ENCODE measurements around the gene PNPLA5. TPM values are rescaled to one million over a fixed set of nuclear protein-coding genes. Genes with fewer than 3 reads are reported as not detected.

PNPLA5 gene
- total and polyA plus RNA-seq, 2 of the 8 experiments (the other 6 are each of a cell fraction or from before 2014, with no cell fraction given), result 3.9 to 6.8 TPM

DNA sequence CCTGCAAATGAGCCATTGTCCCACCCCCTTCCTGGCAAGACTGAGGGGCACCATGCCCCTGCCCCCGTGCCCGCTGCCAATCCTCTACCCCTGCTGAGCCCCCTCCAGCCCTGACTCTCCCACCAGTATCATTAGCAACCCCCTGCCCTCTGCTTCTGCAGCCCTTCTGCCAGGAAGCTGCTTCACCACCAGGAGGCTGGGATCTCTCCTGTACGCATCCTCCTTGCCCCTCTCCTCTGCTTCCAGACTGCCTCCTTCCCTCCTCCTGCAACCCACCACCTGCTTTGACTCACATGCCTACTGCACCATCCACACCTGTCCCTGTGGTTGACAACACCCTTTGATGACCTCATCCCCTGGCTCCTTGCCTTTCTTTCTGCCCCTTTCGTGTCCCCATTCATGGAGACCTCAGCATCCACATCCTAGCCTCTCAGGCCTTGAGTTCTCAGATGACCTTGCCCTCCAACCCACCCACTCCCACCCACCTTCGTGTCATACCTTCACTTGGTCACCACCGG lies 18.4 kb upstream of the PNPLA5 start:
- H3K4ac ChIP-seq (replicated peaks; ENCODE audit: insufficient read length, low read depth, low read length), result no peak overlapping the region
- H2BK12ac ChIP-seq (ENCODE audit: low read depth, low read length), result no peak overlapping the region
- no peak overlapping the region for H4K91ac ChIP-seq (replicated peaks; ENCODE audit: insufficient read length, low read length)
- H4K20me1 ChIP-seq (replicated peaks in 1 of 2; ENCODE audit: control insufficient read depth in 1 of 2, insufficient read depth in 2 of 2, low read length in 2 of 2), result peaks cover 0 to under 1% of the 10 kb centered on the region in 2 experiments
- no peak overlapping the region for H2AFZ ChIP-seq (ENCODE audit: low read length)
- H3K56ac ChIP-seq (replicated peaks; ENCODE audit: insufficient read length, low read depth, low read length), result no peak overlapping the region
- CTCF ChIA-PET (ENCODE audit: partially characterized antibody), result interaction anchor here (1.0 to 21.4 kb wide), 3 partner anchors 13 to 176 kb away, joined by 3 to 226 read pairs (median 10); no protein-coding TSS in a partner anchor
- no peak overlapping the region for H3K23ac ChIP-seq (ENCODE audit: insufficient read length)
- no peaks in the 10 kb centered on the region for H3K36me3 ChIP-seq (ENCODE audit: control insufficient read depth in 2 of 4, insufficient read depth in 4 of 4, low read length in 3 of 4)
- H3K27me3 ChIP-seq (replicated peaks in 1 of 4; ENCODE audit: control insufficient read depth in 3 of 4, extremely low read depth in 1 of 4, insufficient read depth in 3 of 4, low read length in 3 of 4), result no peaks in the 10 kb centered on the region; a peak in 1 of 7 replicates
- no peak overlapping the region for H3K27ac ChIP-seq (ENCODE audit: low read depth, low read length)
- no peaks in the 10 kb centered on the region for H3K79me2 ChIP-seq (ENCODE audit: control insufficient read depth in 1 of 2, insufficient read depth in 2 of 2, low read length in 2 of 2)
- no peak overlapping the region for H4K5ac ChIP-seq (ENCODE audit: insufficient read length, low read depth, low read length)
- no peak overlapping the region for H3K4me3 ChIP-seq (ENCODE audit: extremely low read depth in 1 of 4, insufficient read depth in 2 of 4, low read depth in 3 of 4, low read length in 4 of 4)
- DNase-seq (ENCODE audit: low read depth in 1 of 2, low spot score in 2 of 2) (no peak), FAIRE-seq (no peak)
- no peaks in the 10 kb centered on the region for H3K79me1 ChIP-seq (ENCODE audit: low read depth, low read length)
- no peak overlapping the region for H2BK15ac ChIP-seq (ENCODE audit: low read length)
- peaks cover 2% of the 10 kb centered on the region; the same call in 1 of the 2 replicates for H3K23me2 ChIP-seq (ENCODE audit: low read depth, low read length)
- H2BK20ac ChIP-seq (ENCODE audit: low read length), result no peak overlapping the region
- H3K9ac ChIP-seq (replicated peaks in 1 of 4; ENCODE audit: extremely low read depth in 1 of 4, low read depth in 3 of 4, low read length in 3 of 4), result no peak overlapping the region
- no peak overlapping the region for H2AK5ac ChIP-seq (ENCODE audit: low read depth, low read length)
- H3K9me3 ChIP-seq (ENCODE audit: insufficient read depth in 2 of 2, low read depth in 1 of 2, low read length in 1 of 2), result no peaks in the 10 kb centered on the region; a peak in 1 of 4 replicates
- peak overlapping the region; percentile 48; the same call in 1 of the 2 replicates for H3K18ac ChIP-seq (ENCODE audit: extremely low read depth, low read length)
- peaks cover 0 to 2% (median 0%) of the 10 kb centered on the region in 4 experiments; a peak in 1 of 7 replicates for H3K4me1 ChIP-seq (replicated peaks in 1 of 4; ENCODE audit: control insufficient read depth in 3 of 4, insufficient read depth in 4 of 4, low read length in 3 of 4)
- POLR2A ChIA-PET (ENCODE audit: partially characterized antibody), result interaction anchor here (1.8 kb wide), 1 partner anchor 12 kb away, joined by 7 read pairs; no protein-coding TSS in a partner anchor
- no peak overlapping the region for H2BK5ac ChIP-seq (ENCODE audit: low read depth, low read length)
- TF ChIP-seq, protein P1, sequence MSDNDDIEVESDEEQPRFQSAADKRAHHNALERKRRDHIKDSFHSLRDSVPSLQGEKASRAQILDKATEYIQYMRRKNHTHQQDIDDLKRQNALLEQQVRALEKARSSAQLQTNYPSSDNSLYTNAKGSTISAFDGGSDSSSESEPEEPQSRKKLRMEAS (IDR thresholded peaks at IDR 0.05), result peak; percentile 52; the same call in 1 of the 2 replicates
- TF ChIP-seq KDM4A (IDR thresholded peaks at IDR 0.05; ENCODE audit: low read depth, low read length, severe bottlenecking), result no peak
- TF ChIP-seq, protein P2, sequence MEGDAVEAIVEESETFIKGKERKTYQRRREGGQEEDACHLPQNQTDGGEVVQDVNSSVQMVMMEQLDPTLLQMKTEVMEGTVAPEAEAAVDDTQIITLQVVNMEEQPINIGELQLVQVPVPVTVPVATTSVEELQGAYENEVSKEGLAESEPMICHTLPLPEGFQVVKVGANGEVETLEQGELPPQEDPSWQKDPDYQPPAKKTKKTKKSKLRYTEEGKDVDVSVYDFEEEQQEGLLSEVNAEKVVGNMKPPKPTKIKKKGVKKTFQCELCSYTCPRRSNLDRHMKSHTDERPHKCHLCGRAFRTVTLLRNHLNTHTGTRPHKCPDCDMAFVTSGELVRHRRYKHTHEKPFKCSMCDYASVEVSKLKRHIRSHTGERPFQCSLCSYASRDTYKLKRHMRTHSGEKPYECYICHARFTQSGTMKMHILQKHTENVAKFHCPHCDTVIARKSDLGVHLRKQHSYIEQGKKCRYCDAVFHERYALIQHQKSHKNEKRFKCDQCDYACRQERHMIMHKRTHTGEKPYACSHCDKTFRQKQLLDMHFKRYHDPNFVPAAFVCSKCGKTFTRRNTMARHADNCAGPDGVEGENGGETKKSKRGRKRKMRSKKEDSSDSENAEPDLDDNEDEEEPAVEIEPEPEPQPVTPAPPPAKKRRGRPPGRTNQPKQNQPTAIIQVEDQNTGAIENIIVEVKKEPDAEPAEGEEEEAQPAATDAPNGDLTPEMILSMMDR (IDR thresholded peaks at IDR 0.05; ENCODE audit: control extremely low read depth in 1 of 3, insufficient read depth in 1 of 3, low read depth in 1 of 3, low read length in 3 of 3), result peak in 1 of 3 experiments; percentile 1; a peak in 1 of 4 replicates
- H3K4me2 ChIP-seq (ENCODE audit: insufficient read depth in 1 of 2, low read depth in 2 of 2, low read length in 2 of 2), result no peak overlapping the region
- no peak overlapping the region for H3K14ac ChIP-seq (ENCODE audit: insufficient read length)
- no peak overlapping the region for H4K8ac ChIP-seq (ENCODE audit: extremely low read depth, insufficient read depth, low read length)
- H2BK120ac ChIP-seq (replicated peaks; ENCODE audit: low read depth, low read length), result no peak overlapping the region
- 62% methylated on average over 4 of the region's 6 CpGs; no CpG with 5 or more reads in 1 of the 2 experiments for WGBS, 2 experiments (ENCODE audit: extremely low coverage in 1 of 2, insufficient coverage in 1 of 2, insufficient read length in 1 of 2, insufficient replicate concordance in 2 of 2, low coverage in 1 of 2, low lambda C conversion rate in 2 of 2, missing lambda C conversion rate in 1 of 2)
